ENCODE measurements around the gene ACSS3. TPM values are rescaled to one million over a fixed set of nuclear protein-coding genes. Genes with fewer than 3 reads are reported as not detected.

Gene ACSS3
- polyA plus RNA-seq, 1 donor (not counting 4 experiments of a cell fraction or from before 2014, with no cell fraction given), result 0.30 TPM

GRCh38 chr12:81263072-81263471, 185.2 kb downstream of the ACSS3 start:
- no peaks in the 10 kb centered on the region for H3K79me2 ChIP-seq (ENCODE audit: control insufficient read depth, insufficient read depth, low read length)
- H3K9me1 ChIP-seq (ENCODE audit: control insufficient read depth, extremely low read depth, insufficient read depth, low read length), result no peaks in the 10 kb centered on the region
- H2AFZ ChIP-seq (ENCODE audit: control insufficient read depth, low read length), result no peak overlapping the region
- FAIRE-seq (no peak), DNase-seq (ENCODE audit: low read depth, low spot score) (no peak)
- dilution Hi-C loops (cut with MboI; ENCODE audit: extremely low pct_ligation_motif_present, low sequenced_read_pairs), result no loop called here
- TF ChIP-seq CTCF (optimal IDR thresholded peaks at IDR 0.05 in 1 of 3, IDR thresholded peaks at IDR 0.05 in 1 of 3, conservative IDR thresholded peaks at IDR 0.05 in 1 of 3; ENCODE audit: extremely low read depth in 1 of 3, insufficient read depth in 2 of 3, low read length in 3 of 3) (no peak), EZH2 (IDR thresholded peaks at IDR 0.05; ENCODE audit: low read length) (no peak)
- H3K4me1 ChIP-seq (ENCODE audit: control insufficient read depth, extremely low read depth, insufficient read depth, low read length), result no peaks in the 10 kb centered on the region
- H3K27ac ChIP-seq (ENCODE audit: control insufficient read depth, insufficient read depth, low read length), result no peak overlapping the region
- no peaks in the 10 kb centered on the region for H3K9me3 ChIP-seq (ENCODE audit: control insufficient read depth, low read depth, low read length)
- no peak overlapping the region for H3K4me3 ChIP-seq (ENCODE audit: control insufficient read depth in 2 of 3, extremely low read depth in 1 of 3, insufficient read depth in 2 of 3, low read depth in 1 of 3, low read length in 3 of 3)
- no peaks in the 10 kb centered on the region for H3K36me3 ChIP-seq (ENCODE audit: control insufficient read depth in 2 of 2, extremely low read depth in 1 of 2, insufficient read depth in 2 of 2, low read length in 2 of 2)
- no peak overlapping the region for H3K9ac ChIP-seq (ENCODE audit: control insufficient read depth, extremely low read depth, insufficient read depth, low read length)
- H3K4me2 ChIP-seq (ENCODE audit: control insufficient read depth, extremely low read depth, insufficient read depth, low read depth, low read length), result no peak overlapping the region
- H4K20me1 ChIP-seq (ENCODE audit: control insufficient read depth, extremely low read depth, insufficient read depth, low read length), result no peaks in the 10 kb centered on the region
- no peaks in the 10 kb centered on the region for H3K27me3 ChIP-seq (ENCODE audit: control insufficient read depth, extremely low read depth, insufficient read depth, low read length)

- FAIRE-seq, result no peak
- H3K79me2 ChIP-seq (ENCODE audit: control insufficient read depth, insufficient read depth, low read length), result no peaks in the 10 kb centered on the region
- no peak overlapping the region for H2AFZ ChIP-seq (ENCODE audit: control insufficient read depth, low read length)
- no peaks in the 10 kb centered on the region for H3K36me3 ChIP-seq (ENCODE audit: control insufficient read depth in 2 of 2, extremely low read depth in 1 of 2, insufficient read depth in 2 of 2, low read length in 2 of 2)
- H3K27ac ChIP-seq (ENCODE audit: control insufficient read depth, insufficient read depth, low read length), result no peak overlapping the region
- H3K9ac ChIP-seq (ENCODE audit: control insufficient read depth, extremely low read depth, insufficient read depth, low read length), result no peak overlapping the region
- dilution Hi-C loops (cut with MboI; ENCODE audit: extremely low pct_ligation_motif_present, low sequenced_read_pairs), result no loop called here
- no peaks in the 10 kb centered on the region for H3K9me3 ChIP-seq (ENCODE audit: control insufficient read depth, low read depth, low read length)
- H4K20me1 ChIP-seq (ENCODE audit: control insufficient read depth, extremely low read depth, insufficient read depth, low read length), result no peaks in the 10 kb centered on the region
- no peaks in the 10 kb centered on the region for H3K4me1 ChIP-seq (ENCODE audit: control insufficient read depth, extremely low read depth, insufficient read depth, low read length)
- no peaks in the 10 kb centered on the region for H3K27me3 ChIP-seq (ENCODE audit: control insufficient read depth, extremely low read depth, insufficient read depth, low read length)
- TF ChIP-seq EZH2 (IDR thresholded peaks at IDR 0.05; ENCODE audit: low read length) (no peak), CTCF (optimal IDR thresholded peaks at IDR 0.05 in 1 of 3, IDR thresholded peaks at IDR 0.05 in 1 of 3, conservative IDR thresholded peaks at IDR 0.05 in 1 of 3; ENCODE audit: extremely low read depth in 1 of 3, insufficient read depth in 2 of 3, low read length in 3 of 3) (no peak)
- no peak overlapping the region for H3K4me3 ChIP-seq (ENCODE audit: control insufficient read depth in 2 of 3, extremely low read depth in 1 of 3, insufficient read depth in 2 of 3, low read depth in 1 of 3, low read length in 3 of 3)
- H3K4me2 ChIP-seq (ENCODE audit: control insufficient read depth, extremely low read depth, insufficient read depth, low read depth, low read length), result no peak overlapping the region
- H3K9me1 ChIP-seq (ENCODE audit: control insufficient read depth, extremely low read depth, insufficient read depth, low read length), result no peaks in the 10 kb centered on the region
- no peak for DNase-seq (ENCODE audit: low read depth, low spot score)
Measured at GRCh38 chr12:81270385-81270784, 192.5 kb downstream of the ACSS3 start.

Measured in keratinocyte (primary cell).